Frontal cortex (tissue), 4 donors: Measurements from ENCODE around the gene CDK5. TPM values are rescaled to one million over a fixed set of nuclear protein-coding genes. Genes with fewer than 3 reads are reported as not detected.

Experiments
- DNase-seq, 2 donors: peaks; one replicate each; pipeline ENCODE4 v3.0.0; 2012; ENCODE audit warnings: low spot score in 2 of 2
- FAIRE-seq: peaks from 2 replicates; lab custom pipeline; 2012; peaks lifted over from hg19 to GRCh38; lab: Jason Lieb, UNC
- total RNA-seq: library from RNA; depleted of rRNA; stranded (reverse); fragments of >200 nt; gene quantifications from one replicate; pipeline ENCODE4 v1.2.3, GENCODE V29; 2014
- donor health status: control.
- donor health status: control.
- donor health status: control.

CDK5 gene
- 47.7 TPM for total RNA-seq

DNA sequence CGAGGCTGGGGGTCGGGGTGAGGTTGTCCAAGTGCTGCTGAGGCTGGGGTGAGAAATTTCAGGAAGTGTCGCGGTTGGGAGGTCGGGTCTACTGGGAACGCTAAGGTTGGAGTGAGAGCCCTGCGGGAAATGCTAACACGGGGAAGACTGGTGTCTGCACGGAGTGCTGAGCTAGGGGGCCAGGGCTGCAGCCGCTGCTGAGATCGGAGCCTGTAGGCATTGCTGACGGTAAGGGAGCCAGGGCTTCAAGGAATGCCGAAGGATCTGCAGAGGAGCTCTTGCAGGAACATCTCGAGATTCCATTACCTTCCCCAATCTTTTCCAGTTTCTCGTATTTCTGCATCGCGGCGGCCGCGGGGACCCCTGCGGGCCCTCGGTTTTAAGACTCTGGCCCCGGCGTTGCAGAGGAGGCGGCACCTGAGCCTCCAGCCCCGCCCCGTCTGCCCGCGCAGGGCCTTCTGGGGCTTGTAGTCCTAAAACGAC is at the start of gene CDK5:
Gene CDK5 (minus strand): TSS at position 392 of the 483 bp plus-strand sequence. CDS start 49 bp downstream, at position 343.
- DNase-seq = no peak
- no peak for FAIRE-seq

DNA sequence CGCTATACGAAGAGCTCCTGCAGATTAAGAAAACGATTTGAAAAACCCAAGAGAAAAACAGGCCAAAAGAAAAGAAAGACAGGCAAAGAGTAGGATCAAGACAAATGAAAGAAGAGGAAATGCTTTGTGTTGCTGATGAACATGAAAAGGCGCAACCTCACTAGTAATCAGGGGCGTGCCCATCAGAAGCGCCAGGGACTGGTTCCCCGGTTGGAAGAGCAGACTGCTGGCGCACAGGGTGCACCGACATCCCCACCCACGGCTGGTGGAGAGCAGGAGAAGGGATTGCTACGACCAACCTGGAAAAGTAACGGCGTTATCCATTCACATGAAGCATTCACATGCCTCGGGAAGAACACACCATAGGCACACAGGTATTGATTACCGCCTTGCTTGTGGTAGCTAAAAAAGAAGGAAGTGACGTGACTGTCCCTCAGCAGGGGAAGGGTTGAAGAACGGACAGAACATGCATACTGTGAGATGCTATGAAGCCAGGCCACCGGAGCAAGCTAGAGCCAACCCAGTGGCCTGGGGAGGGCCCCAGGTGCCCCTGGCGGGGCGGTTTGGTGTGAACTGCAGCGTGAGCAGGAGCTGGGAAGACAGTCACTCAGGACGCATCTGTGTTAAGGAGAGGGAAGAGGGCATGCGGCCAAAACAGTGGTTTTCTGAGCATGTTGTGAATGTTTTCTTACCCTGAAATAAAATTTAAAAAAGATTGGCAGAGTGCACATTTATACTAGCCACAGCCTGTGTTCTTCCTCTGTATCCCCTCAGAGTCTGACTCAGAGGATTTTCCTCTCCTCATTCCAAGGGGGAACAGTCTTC is 46.9 kb upstream of the CDK5 start:
- no peak for FAIRE-seq
- DNase-seq = no peak

DNA sequence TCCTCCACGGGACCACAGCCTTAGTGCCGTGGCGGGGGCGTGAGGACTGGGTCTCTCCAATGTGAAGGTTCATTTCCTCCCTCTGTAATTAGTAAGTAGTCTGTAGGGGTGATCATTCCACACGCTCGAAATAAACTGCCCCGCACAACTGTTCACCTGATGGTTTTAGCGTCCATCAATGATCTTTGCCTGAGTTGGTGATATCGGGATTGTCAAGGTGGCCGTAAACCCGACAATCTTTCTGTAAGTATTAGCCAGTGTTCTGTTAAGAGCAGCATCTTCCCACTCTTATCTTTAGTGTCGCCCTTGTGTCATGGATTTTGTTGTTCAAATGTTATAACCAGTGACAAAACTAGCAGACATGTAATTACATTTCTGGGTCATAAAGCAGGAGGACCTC is 46.3 kb upstream of the CDK5 start:
- FAIRE-seq = no peak
- no peak for DNase-seq

DNA sequence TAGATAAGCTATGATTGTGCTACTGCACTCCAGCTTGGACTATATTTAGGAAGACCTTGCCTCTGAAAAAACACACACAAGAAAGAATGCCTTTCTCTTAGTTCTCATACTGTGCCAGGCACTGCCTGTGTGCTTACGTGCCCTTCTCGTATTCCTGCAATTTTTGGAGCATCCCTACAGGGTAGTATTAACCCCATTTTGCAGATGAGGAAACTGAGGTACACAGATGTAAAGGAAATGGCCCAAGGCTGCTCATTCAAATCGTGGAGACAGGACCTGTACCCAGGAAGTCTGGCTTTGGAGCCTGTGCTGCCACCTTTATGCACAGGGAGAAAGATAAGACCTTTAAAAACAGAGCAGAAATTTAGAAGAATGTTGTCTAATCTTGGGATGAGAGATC is 45.3 kb upstream of the CDK5 start:
- DNase-seq = no peak
- FAIRE-seq = no peak

DNA sequence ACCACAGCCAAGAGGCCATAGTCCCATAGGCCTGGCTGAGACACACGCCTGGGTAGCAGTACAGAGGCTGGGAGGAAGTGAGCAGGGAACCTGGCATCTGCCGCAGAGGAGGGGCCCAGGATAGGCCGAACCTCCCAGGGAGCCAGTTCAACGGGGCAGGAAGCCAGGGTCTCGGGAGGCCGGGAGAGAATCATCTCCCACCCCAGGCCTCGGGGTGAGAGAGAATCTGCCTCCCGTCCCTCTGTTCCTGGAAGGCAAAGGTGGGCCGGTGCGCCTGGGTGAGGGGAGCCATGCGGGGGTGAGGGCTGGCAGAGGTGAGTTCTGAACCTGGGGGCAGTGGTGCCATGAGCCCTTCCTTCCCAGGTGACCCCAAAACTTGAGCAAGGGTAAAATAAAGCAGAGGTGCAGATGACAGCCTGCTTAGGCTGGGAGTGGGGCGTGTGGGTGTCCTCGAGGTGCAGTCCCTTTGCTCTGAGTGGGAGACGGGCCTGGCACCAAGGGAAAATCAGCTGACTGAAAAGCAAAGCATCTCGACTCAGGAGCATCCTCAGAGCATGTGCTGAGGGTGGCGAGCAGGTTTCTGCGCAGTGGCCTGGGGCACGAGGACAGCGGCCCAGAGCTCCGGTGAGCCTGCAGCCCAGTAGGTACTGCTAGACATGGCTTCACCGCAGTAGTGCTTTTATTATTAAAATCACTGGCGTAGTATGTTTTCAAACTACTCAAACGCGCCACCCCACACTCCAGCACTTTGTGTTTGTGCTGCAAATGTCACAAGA is 44.1 kb upstream of the CDK5 start:
- DNase-seq (no peak), FAIRE-seq (no peak)

DNA sequence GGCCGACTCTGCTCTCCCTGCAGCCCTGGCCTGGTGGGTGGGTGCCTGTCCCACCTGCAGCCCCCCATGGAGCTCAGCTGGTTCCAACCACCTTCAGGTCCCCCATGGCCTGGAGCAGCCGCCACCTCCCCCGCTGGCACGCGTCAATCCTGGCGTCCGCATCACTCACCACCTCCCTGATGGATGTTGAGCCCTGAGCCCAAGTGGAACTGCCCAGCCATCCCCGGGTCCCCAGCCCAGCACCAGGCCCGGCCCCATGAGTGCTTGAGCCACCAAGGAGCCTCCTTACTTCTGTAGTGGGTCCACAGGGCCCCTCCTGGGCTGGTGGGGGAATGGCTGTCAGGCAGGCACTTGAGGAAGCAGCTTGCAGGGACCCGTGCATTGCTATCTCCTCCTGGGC is 43.2 kb upstream of the CDK5 start:
- FAIRE-seq = no peak

DNA sequence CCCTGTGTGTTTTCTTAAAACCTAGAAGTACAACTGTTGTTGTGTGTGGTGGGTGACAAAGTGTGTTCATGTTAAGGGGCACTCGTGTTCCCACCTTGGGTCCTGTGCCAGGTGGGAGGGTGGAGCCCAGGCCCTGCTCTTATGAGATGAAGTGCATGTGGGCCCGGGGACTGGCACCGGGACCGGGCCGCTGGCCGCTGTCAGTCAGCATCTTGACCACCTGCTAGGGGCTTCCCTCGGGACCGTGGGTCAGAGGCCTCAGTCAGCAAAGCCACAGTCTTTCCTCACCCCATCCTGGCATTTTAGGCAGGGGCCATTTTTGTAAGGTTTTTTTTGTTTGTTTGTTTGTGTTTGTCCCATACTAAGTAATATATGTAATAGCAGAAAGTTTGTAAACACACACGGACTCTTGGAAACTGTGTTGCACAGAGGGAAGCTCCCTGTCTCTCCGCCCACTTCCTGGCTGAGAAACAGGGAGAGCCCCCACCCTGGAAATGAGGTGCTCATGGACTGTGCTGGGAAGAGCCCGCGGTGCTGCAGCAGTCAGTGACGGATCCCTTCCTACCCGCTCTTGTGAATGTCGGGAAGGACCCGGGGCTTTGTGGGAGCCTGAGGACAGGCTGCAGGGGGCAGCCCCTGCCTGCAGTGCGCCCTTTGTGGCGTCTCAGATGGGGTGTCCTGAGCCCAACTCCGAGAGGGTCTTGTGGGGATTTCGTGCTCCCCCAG is 42.0 kb upstream of the CDK5 start:
- FAIRE-seq (no peak), DNase-seq (no peak)

More for the DNA sequence above, 43.2 kb upstream of the CDK5 start:
- no peak for DNase-seq

DNA sequence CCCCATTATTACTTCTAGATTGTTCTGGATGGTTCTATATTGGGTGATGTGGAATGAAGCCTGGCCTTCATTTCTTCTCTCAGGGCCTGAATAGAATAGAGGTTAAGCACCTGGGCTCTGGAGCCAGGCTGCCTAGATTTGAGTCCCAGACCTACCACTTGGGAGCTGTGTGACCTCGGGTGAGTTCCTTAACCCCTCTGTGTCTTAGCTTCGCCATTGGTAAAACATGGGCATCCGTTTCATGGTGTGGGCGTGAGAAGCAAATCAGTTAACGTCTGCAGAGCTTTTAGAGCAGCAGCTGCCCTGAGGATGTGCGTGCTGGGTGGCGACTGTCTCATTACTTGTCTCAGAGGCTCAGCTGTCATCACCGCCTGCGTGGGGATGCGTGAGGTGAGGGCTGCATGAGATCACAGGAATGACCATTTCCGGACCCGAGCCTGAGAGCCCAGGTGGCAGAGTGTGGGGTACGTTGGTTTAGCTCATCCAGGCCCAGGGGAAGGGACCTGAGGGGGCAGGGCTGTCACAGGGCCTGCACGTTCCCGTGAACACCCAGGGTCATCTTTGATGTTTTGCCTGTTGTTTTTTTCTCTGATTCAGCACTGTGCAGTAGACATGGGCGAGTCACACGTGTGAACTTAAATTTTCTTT is 38.3 kb upstream of the CDK5 start:
- DNase-seq = no peak
- no peak for FAIRE-seq

DNA sequence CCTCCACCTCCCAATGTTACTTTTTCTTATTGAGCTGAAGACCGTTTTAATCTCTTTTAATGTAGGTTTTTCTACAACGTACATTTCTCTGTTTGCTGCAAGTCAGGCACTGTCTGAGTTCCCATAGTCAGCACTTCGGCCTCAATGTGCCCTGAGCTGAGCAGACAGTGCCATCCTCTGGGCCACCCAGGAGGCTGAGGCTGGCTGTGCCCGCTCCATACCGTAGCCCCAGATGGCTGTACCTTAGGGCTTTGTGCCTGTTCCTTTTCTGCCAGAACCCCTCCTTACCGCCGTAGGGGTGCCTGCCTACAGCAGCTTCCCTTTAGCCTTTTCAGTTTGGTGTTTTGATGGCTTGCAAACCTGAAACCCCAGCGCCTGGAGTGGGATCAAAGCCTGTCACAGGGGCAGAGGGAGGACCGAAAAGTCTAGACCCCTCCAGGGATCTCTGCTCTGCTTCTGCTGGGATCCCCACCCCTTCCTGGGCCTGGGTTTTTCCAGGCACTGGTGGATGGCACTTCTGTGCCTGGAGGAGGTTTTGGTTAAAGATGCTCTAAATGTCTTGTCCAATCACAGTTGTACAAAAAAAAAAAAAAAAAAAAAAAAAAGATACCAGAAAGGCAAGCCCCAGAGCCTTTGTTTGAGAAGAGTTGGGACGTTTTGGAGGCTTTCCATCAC is 37.6 kb upstream of the CDK5 start:
- DNase-seq (no peak), FAIRE-seq (no peak)

DNA sequence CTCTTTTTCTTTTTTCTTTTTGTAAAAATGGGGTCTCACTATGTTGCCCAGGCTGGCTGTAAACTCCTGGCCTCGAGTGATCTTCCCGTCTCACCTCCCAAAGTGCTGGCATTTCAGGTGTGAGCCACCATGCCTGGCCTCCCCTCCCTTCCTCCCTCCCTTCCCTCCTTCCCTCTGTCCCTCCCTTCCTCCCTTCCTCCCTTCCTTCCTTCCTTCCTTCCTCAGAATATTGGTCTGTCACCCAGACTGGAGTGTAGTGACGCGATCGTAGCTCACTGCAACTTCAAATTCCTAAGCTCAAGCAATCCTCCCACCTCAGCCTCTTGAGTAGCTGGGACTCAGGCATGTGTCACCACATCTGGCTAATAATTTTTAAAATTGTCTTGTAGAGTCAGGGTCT is 37.0 kb upstream of the CDK5 start:
- DNase-seq (no peak), FAIRE-seq (no peak)

DNA sequence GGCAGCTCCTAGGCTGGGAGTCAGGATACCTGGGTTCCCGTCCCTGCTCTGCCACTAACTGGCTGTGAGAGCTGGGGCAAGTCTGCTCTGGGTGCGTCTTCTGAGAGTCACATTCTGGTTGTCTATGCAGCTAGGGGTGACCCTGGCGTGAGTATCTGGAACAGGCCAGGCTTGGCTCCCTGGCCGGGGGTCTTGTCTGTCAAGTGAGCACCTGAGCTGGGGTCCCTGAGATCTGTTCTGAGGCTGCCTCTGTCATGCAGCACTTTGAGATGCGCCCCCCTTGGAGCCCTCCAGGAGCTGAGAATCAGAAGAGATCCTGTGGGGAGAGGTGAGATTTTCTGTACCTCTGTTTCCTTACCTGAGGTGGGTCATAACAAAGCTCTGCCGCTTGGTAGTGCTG is 36.1 kb upstream of the CDK5 start:
- DNase-seq = no peak
- no peak for FAIRE-seq

DNA sequence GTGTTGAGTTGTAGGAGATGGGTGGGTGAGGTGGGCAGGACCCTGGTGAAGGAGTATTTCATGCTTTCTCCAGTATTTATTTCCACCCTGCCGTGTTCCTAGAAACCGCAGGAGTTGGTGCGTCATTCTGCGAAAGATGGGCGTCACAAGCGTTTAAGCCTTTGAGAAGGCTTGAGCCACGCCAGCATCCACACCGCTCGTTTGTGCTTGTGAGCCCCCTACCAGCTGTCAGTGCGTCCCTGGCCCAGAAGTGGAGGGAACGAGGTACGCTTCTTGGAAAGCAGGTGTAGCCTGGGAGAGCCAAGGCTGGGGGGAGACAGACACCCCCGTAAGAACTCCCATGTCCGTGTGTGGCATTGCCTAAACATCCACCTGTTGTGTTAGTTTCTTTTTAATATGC is 34.3 kb upstream of the CDK5 start:
- no peak for DNase-seq
- FAIRE-seq = no peak

DNA sequence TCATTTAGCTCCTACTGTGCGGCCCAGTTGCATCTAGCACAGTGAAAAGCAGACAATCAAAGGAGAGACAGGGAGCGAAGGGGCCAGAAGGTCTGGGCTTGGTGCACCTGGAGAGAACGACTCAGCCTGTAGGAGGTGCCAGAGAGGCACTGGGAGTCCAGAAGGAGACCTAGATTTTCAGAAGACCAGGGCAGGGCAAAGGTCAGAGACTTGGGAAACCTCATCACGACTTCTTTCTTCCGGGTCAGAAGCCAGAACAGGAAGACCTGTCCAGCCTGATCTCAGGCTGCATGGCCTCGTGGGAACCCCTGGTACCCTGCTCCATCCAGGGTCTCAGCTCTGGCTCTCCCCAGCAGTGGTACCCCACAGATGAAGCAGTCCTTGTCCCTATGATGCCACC is 33.7 kb upstream of the CDK5 start:
- FAIRE-seq = no peak
- DNase-seq = no peak

DNA sequence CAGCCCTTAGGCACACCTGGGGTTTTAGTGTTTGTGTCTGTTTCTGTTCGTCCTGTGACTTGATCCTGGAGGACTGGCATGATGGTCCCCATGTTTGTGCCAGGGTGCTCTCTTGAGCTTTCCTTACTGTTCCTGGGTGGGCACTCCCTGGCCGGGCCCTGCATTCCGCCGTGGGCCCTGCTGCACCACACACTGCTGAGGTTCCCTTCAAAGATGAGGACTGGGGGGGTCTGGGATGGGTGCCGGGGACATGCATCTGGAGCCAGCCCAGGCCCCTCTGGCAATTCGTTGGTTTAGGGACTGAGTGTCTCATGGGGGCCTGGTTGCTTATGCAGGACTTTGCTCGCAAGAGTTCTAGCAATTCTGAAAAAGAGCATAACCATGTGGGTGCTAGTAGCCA is 33.3 kb upstream of the CDK5 start:
- no peak for FAIRE-seq
- DNase-seq = no peak

DNA sequence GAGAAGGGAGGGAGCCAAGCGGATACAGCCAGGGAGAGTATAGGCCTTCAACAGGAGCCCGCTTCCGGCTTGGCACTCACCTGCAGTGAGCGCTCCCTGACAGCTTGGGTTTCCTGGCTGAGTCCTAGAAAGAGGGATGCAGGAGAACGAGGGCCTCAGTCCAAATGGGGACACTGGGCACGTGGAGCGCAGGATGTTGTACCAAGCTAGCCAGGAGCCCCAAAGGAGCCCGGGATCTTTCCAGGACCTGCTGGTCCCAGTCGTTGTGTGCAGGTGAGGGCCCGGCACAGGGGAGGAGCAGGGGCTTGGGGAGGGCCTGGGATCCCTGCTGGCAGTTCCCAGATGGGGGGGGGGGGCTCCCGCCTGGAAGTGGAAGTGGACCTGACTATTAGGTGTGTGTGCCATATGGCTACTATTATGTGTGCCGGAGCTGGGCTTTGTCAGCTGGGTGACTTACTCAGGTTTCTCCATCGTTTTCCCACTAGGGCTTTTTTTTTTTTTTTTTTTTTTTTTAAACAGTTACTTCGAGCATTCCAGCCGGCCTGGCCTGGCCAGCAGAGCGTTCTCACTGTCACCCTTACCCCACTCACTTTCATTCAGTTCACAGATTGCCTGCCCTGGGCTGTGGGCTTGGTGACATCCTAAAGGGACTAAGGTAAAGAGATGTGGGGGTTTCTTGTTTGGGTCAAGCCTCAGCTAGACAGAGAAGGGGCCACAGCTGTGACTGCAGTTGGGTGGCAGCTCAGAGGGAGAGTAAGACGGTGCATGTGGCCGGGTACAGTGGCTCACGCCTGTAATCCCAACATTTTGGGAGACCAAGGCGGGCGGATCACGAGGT is 32.4 kb upstream of the CDK5 start:
- FAIRE-seq (no peak), DNase-seq (no peak)

DNA sequence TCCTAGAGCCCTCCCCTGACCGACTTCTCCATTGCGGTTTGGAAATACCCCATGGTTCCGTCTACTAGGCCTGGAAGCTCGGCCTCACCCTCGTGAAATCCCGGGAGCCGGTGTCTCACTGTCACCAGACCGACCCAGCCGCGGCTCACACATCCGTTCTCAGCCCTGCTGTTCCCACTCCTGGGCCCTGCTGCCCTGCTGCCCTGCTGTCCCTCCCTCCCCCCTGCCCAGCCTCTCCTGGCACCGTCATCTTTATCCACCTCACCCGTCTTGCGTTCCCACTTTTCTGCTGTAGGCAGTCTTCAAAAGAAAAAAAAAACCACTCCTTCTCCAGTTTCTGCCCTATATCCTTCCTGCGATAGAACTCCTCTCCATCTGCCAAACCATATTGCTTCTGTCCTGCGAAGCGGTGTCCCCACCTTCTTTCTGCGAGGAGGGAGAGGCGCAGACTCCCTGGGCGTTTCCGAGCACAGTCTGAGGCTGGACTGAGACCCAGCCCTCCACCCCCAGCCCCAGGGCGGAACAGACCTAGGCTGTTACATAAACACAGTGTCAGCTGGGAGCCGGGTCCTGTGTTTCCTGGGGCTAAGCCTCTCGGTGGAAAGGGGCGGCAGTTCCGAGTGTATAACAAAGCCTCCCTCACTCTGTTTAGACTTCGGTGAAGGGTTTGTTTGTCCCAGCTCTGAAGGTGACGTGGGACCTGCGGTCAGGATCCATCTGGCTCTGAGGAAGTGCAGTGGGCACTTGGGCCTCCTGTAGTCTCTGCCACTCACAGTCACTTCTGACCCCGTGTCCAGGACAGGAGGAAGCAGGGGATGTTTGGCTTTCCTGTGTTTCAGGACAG is 31.4 kb upstream of the CDK5 start:
- FAIRE-seq (no peak), DNase-seq (no peak)

DNA sequence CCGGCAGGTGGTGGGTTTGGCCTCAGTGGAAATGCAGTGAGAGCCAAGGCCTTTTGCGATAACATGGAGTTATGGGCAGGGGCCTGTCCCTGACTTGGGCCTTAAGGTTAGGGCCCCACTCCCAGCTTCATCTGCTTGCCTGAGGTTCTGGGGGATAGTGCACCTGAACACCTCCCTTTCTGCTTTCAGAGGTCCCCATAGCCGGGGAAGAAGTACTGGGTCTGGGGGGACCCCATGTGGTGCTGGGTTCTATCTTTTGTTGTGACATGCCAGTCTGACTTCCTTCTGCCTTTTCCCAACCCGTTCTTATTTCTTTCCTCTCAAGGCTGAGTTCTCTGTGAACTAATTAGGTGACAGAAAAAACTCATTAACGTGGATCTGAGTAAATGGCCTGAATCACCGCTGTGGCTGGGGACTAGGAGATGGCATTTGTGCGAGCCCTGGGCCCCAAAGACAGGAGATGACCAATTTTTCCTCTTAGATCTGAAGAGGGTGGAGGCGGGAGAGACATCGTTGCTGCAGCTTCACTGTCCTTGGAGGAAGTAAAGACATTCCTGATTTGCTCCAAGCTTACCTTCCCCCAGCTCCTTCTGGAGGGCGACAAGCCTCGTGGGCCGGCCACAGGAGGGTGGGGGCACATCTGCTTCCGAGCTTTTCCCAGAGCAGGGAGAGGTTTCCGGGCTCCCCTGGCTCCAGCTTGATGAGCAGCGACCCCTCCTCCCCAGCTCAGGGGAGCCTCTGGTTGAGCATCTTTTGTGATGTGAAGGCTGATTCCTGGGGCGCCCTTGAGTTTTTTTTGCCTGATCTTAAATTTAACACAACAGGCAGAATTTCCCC is 30.5 kb upstream of the CDK5 start:
- DNase-seq = no peak
- FAIRE-seq = no peak
